ENCODE data around the gene MARK1. TPM values are rescaled to one million over a fixed set of nuclear protein-coding genes. Genes with fewer than 3 reads are reported as not detected.
A peak's percentile ranks its signal among the peaks of the same experiment; 100 is the strongest.

MARK1 gene
- total RNA-seq, 1 donor from 2014 or later = not detected

DNA sequence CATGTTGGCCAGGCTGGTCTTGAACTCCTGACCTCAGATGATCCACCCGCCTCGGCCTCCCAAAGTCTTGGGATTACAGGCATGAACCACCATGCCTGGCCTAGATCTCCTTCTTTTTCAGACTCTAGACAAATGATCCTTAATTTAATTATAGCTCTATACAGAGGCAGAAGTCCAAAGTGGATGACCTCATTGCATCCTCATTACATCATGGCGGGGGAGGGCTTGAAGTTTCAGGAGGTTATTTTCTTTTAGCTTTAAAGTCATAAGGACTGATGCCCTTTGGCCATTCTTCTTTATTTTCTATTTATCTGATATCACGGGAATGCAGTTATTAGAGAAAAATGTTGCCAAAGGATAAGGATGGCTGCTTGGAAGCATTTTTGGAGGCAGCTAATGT is 14.1 kb upstream of the MARK1 start:
- intact Hi-C loops (cut with micrococcal nuclease) = no loop called here
- H3K9me3 Mint-ChIP-seq = no peaks in the 10 kb centered on the region
- peak; percentile 10 for DNase-seq
- no peaks in the 10 kb centered on the region for H3K4me1 Mint-ChIP-seq
- H3K27ac Mint-ChIP-seq = no peak overlapping the region
- H3K36me3 Mint-ChIP-seq (ENCODE audit: low read depth) = no peaks in the 10 kb centered on the region
- H3K4me3 Mint-ChIP-seq = no peak overlapping the region
- peaks cover 7% of the 10 kb centered on the region for H3K27me3 Mint-ChIP-seq

GRCh38 chr1:220514256-220514655 is 13.7 kb upstream of the MARK1 start:
- Mint-ChIP-seq H3K36me3 (ENCODE audit: low read depth) (no peaks in the 10 kb centered on the region), H3K4me3 (no peak overlapping the region), H3K4me1 (no peaks in the 10 kb centered on the region), H3K27ac (no peak overlapping the region), H3K9me3 (no peaks in the 10 kb centered on the region), H3K27me3 (peaks cover 9% of the 10 kb centered on the region)
- peak; percentile 15 for DNase-seq
- intact Hi-C loops (cut with micrococcal nuclease) = no loop called here

GRCh38 chr1:220516014-220516721 is 11.8 kb upstream of the MARK1 start:
- intact Hi-C loops (cut with micrococcal nuclease) = no loop called here
- no peaks in the 10 kb centered on the region for H3K36me3 Mint-ChIP-seq (ENCODE audit: low read depth)
- peak; percentile 42 for DNase-seq

DNA sequence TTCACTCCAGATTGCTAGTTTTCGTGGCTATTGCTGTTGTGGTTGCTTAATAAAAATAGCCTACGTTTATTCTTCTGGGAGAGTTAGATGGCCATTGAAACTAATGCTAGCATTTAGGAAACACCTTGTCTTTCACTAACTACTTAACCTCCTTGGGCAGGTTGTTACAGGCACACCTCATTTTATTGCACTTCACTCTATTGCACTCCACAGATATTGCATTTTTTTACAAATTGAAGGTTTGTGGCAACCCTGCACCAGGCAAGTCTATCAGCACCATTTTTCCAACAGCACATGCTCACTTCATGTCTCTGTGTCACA is 11.3 kb upstream of the MARK1 start:
- DNase-seq = no peak
- intact Hi-C loops (cut with micrococcal nuclease) = no loop called here
- Mint-ChIP-seq H3K4me1 (no peaks in the 10 kb centered on the region), H3K4me3 (no peak overlapping the region), H3K9me3 (no peaks in the 10 kb centered on the region), H3K36me3 (ENCODE audit: low read depth) (no peaks in the 10 kb centered on the region), H3K27ac (no peak overlapping the region), H3K27me3 (peaks cover 9% of the 10 kb centered on the region)

More at GRCh38 chr1:220516014-220516721, 11.8 kb upstream of the MARK1 start:
- Mint-ChIP-seq H3K27ac (no peak overlapping the region), H3K27me3 (peaks cover 9% of the 10 kb centered on the region), H3K4me3 (no peak overlapping the region), H3K9me3 (no peaks in the 10 kb centered on the region), H3K4me1 (no peaks in the 10 kb centered on the region)

- H3K4me3 Mint-ChIP-seq = no peak overlapping the region
- intact Hi-C loops (cut with micrococcal nuclease) = no loop called here
- H3K4me1 Mint-ChIP-seq = no peaks in the 10 kb centered on the region
- H3K27me3 Mint-ChIP-seq = peaks cover 44% of the 10 kb centered on the region
- no peak for DNase-seq
- no peak overlapping the region for H3K27ac Mint-ChIP-seq
- H3K36me3 Mint-ChIP-seq (ENCODE audit: low read depth) = no peaks in the 10 kb centered on the region
- no peaks in the 10 kb centered on the region for H3K9me3 Mint-ChIP-seq
These were observed 6.2 kb upstream of the MARK1 start for GRCh38 chr1:220521778-220522177.

DNA sequence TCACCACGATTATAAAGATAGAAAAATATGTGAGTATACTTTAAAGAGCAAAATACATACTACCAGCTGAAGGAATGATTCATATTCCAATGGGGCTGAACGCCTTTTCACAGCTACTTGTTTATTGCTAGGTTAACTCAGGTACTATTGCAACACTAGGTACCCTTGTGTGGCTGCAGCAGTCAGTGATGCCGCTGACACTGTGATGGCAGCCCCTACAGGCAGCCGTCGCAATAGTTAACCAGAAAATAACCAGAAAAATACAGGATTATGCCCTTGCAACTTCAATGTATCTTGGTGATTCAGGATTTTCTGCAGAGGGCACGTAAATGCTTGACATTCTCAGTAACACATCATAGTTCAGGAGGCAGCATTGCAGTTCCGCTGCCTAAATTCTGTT is 1.6 kb upstream of the MARK1 start:
- Mint-ChIP-seq H3K27ac (no peak overlapping the region), H3K27me3 (peaks cover 65% of the 10 kb centered on the region), H3K4me1 (peaks cover 11% of the 10 kb centered on the region), H3K4me3 (no peak overlapping the region), H3K9me3 (no peaks in the 10 kb centered on the region), H3K36me3 (ENCODE audit: low read depth) (peaks cover 6% of the 10 kb centered on the region)
- intact Hi-C loops (cut with micrococcal nuclease) = no loop called here
- no peak for DNase-seq

DNA sequence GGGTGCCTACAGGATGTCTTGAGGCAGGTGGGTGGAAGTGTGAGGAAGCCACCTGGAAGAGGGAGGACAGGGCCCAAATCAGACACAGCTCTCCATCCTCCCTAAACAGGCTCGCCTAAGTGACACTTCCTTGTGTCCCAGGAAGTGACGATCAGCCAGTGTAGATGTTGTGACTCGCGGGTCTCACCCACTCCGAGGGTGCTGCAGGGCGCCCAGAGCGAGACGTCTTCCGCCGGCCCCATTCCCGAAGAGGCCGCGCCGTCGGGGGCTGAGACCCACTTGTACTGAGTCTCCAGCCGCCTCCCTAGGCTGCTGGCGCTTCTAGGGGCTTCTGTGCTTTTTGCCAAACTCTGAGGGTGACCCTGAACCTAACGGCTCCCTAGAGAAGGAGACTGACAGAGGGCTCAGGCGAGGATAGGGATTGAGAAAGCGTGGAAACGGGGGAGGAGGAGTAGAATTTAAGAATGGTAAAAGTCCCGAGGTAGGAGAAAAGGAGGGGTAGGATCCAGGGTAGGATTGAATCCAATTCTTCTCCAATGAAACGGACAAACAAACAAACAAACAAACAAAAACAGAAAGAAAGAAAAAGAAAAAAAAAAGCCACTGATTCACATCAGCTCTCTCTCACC is 543 bp upstream of the MARK1 start:
- peaks cover 6% of the 10 kb centered on the region for H3K36me3 Mint-ChIP-seq (ENCODE audit: low read depth)
- intact Hi-C loops (cut with micrococcal nuclease) = no loop called here

DNA sequence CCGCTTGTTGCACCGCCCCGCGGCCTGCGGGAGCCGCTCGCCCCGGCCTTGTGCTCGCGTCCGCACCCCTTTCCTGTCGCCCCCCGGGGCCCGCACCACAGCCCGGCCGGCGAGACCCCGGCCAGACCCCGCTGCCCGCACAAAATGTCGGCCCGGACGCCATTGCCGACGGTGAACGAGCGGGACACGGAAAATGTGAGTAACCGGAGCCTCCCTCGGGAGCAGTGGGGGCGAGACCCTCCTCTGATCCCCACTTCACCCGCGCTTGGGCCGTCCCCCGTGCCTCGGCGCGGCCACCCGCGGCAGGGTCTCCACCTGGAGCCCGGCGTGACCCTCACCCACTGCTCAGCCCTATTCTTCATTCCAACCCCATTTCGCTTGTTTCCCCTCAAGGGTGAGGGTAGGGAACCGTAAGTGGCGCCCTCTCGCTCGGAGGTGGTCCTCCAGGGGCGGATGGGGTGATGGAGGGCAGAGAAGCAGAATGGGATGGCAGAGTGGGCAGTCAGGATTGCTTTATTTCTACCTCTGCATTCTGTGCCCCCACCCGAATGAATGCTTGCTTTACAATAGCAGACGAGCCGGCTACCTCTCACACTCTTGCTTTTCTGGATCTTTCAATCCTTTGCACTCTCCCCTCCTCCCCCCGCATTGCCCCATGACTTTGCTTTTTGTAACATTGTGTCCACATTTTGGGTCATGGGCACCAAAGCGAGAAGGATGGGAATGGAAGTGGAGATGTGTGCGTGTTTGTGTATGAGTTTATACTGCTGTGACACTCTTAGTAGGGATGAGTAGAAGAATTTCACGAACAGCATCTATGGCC is 954 bp downstream of the MARK1 start:
- intact Hi-C loops (cut with micrococcal nuclease) = no loop called here
- peaks cover 6% of the 10 kb centered on the region for H3K36me3 Mint-ChIP-seq (ENCODE audit: low read depth)
- H3K4me3 Mint-ChIP-seq = peak overlapping the region; percentile 70
- H3K27me3 Mint-ChIP-seq = peaks cover 65% of the 10 kb centered on the region
- no peak overlapping the region for H3K27ac Mint-ChIP-seq
- H3K9me3 Mint-ChIP-seq = no peaks in the 10 kb centered on the region
- H3K4me1 Mint-ChIP-seq = peaks cover 11% of the 10 kb centered on the region
- DNase-seq = no peak

More for the DNA sequence above, 543 bp upstream of the MARK1 start:
- DNase-seq = peak; percentile 50
- Mint-ChIP-seq H3K9me3 (no peaks in the 10 kb centered on the region), H3K4me1 (peaks cover 11% of the 10 kb centered on the region), H3K27ac (peak overlapping the region; percentile 14), H3K4me3 (peak overlapping the region; percentile 87), H3K27me3 (peaks cover 66% of the 10 kb centered on the region)

- DNase-seq = no peak
- Mint-ChIP-seq H3K4me3 (no peak overlapping the region), H3K27me3 (peaks cover 60% of the 10 kb centered on the region), H3K9me3 (no peaks in the 10 kb centered on the region), H3K4me1 (peaks cover 11% of the 10 kb centered on the region), H3K36me3 (ENCODE audit: low read depth) (peaks cover 6% of the 10 kb centered on the region), H3K27ac (no peak overlapping the region)
- intact Hi-C loops (cut with micrococcal nuclease) = no loop called here
These were observed 1.6 kb downstream of the MARK1 start for GRCh38 chr1:220529521-220530020.

DNA sequence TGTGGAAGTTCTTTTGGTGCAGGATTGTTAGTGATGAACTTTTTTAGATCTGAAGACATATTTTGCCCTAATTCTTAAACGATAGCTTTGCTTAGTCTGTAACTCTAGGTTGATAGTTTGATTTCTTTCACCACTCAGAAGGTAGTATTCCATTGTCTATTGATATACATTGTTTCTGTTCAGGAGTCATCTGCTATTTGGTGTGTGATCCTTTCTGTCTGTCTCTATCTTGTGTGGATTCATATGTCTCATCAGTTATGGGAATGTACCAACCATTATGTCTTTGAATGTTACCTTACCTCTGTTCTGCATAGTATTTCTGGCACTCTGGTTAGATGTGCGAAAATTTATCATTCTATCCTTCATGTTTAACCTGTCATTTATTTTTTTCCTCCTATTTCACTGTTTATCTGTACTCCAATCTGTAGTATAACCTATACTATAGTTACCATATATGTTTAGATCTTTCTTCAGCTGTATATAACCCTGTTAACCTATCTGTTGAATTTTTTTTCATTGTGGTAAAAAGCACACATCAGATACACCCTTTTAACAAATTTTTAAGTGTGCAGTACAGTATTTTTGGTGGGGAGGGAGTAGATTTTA is 5.7 kb downstream of the MARK1 start:
- H3K27me3 Mint-ChIP-seq = peaks cover 32% of the 10 kb centered on the region
- no peaks in the 10 kb centered on the region for H3K36me3 Mint-ChIP-seq (ENCODE audit: low read depth)
- H3K4me1 Mint-ChIP-seq = peaks cover 2% of the 10 kb centered on the region
- intact Hi-C loops (cut with micrococcal nuclease) = no loop called here
- no peak overlapping the region for H3K27ac Mint-ChIP-seq
- no peak for DNase-seq
- H3K9me3 Mint-ChIP-seq = no peaks in the 10 kb centered on the region
- H3K4me3 Mint-ChIP-seq = no peak overlapping the region

- intact Hi-C loops (cut with micrococcal nuclease) = no loop called here
- Mint-ChIP-seq H3K4me3 (no peak overlapping the region), H3K27ac (no peak overlapping the region), H3K36me3 (ENCODE audit: low read depth) (no peaks in the 10 kb centered on the region), H3K4me1 (no peaks in the 10 kb centered on the region), H3K9me3 (no peaks in the 10 kb centered on the region), H3K27me3 (no peaks in the 10 kb centered on the region)
- no peak for DNase-seq
These were observed 17.0 kb downstream of the MARK1 start for GRCh38 chr1:220544901-220545303.

DNA sequence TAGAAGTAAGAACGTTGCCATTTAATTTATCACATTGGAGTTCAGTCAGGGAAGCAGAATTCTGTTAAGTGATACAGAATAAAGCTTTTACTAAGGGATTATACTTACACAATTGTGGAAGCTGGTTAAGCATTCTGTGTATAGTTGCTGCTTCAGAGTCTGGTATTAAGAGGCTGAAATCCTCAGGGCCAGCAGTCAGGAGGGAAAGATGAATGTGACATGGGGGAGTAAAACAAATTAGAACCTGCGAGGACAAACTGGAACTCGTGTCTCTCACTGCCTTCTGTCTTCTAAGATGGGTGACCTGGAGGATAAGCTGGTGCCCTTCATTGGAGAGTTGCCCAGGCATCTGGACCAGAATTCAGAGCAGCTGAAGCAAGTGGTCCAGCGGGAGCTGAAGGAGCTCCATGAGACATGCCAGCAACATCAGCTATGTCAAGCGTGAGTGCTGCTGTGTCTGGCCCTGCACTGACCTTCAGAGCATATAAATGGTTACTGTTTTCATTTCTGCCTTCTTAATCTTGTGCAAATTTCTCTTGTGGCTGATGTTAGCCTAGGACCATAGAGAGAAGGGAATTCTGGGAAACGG is 23.0 kb downstream of the MARK1 start:
- DNase-seq = no peak
- Mint-ChIP-seq H3K27ac (no peak overlapping the region), H3K4me1 (no peaks in the 10 kb centered on the region), H3K4me3 (no peak overlapping the region), H3K27me3 (no peaks in the 10 kb centered on the region), H3K36me3 (ENCODE audit: low read depth) (no peaks in the 10 kb centered on the region), H3K9me3 (no peaks in the 10 kb centered on the region)
- intact Hi-C loops (cut with micrococcal nuclease) = loop anchor here (10.0 kb wide), 1 partner anchor 356 kb away; no protein-coding TSS in a partner anchor

GRCh38 chr1:220551718-220552117 is 23.8 kb downstream of the MARK1 start:
- Mint-ChIP-seq H3K36me3 (ENCODE audit: low read depth) (no peaks in the 10 kb centered on the region), H3K4me1 (no peaks in the 10 kb centered on the region), H3K27ac (no peak overlapping the region), H3K27me3 (no peaks in the 10 kb centered on the region), H3K9me3 (no peaks in the 10 kb centered on the region), H3K4me3 (no peak overlapping the region)
- intact Hi-C loops (cut with micrococcal nuclease) = loop anchor here (10.0 kb wide), 1 partner anchor 357 kb away; no protein-coding TSS in a partner anchor
- no peak for DNase-seq
